ENCODE results near the gene INSC.

Gene INSC

GRCh38 chr11:15148169-15148568, 33.4 kb downstream of the INSC start:
- no peak for DNase-seq

DNA sequence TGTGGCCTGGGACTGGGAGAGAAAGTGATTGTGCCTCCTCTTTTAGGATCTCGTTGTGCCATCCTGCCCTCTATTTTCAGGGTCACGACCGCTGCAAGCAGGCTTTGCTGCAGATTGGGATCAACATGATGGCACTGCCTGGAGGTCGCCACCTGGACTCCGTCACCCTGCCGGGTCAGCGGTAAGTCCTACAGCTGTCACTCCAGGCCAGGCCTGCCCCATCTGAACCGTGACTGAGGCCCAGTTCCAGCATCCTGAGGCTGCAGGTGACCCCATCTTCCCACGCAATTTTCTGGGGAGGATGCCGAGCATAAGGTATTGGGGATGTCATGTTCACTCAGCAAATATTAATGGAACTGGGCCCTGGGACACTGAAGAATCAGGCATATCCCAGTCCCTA, 34.3 kb downstream of the INSC start:
- DNase-seq, result no peak

GRCh38 chr11:15150507-15150906, 35.8 kb downstream of the INSC start:
- DNase-seq, result no peak

- DNase-seq, result no peak
Observed at GRCh38 chr11:15153231-15153630, 38.5 kb downstream of the INSC start.

- no peak for DNase-seq
Observed at GRCh38 chr11:15157181-15157580, 42.5 kb downstream of the INSC start.

DNA sequence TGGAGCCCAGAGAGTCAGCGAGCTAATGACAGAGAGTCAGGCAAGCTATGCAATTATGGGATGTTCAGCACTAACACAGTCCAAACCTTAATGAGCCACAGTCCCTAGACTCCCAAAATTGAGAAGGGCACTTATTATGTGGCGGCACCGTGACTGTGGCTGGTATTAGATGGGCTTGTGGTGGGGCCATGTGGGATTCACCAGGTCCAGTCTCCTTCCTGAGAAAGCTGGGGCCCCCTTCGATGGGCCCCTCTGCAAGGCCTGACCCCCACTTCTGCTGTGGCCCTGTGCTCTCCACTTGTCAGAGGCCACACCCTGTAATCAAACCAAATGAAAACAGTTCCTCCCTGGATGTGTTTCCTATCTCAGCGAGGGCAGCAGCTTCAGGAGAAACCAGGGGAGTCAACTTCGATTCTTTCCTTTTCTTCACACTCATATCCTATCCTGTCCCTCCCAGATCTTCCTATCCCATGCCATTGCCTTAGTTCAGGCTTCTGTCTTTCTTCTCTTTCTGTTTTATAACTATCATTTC, 42.9 kb downstream of the INSC start:
- no peak for DNase-seq

GRCh38 chr11:15158351-15159015, 43.8 kb downstream of the INSC start:
- DNase-seq, result no peak

DNA sequence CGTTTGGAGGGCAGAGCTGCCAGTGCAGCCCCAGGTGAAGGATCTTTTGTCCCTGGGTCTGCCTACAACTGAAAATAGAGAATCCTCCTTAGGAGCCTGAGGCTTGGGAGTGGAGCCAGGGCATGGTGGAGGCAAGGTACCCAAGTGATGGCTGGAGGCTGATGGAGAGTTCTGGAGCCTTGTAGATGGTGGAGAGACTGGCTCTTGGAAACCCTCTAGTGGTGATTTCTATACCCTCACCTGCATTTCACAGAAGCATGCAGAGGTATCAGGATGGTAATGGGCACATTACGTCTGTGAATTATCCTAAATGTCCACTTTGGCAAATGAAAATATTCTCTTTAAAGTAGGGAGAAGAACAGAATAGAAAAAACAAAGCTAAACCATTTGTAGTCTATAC, 44.4 kb downstream of the INSC start:
- no peak for DNase-seq

DNA sequence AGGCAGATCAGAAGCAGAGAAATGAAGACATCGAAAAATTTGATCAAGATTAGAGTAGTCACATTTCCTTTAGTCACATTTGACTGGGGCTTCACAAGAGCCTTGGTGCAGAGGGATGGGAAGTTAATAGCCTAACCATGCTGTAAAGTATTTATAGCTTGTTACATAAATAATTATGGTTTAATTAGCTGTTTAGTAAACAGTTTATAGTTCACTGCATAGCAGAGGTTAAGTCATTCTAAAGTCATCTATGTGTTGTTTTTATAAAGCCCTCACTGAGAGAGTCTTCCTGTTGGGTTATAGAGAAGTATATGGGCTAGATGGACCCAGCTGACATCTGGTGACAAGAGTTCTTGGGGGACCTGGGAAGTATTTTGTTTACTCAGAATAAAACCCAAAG, 47.1 kb downstream of the INSC start:
- DNase-seq, result no peak

GRCh38 chr11:15163136-15163535, 48.4 kb downstream of the INSC start:
- DNase-seq, result no peak

GRCh38 chr11:15166204-15166603, 51.5 kb downstream of the INSC start:
- DNase-seq, result no peak

DNA sequence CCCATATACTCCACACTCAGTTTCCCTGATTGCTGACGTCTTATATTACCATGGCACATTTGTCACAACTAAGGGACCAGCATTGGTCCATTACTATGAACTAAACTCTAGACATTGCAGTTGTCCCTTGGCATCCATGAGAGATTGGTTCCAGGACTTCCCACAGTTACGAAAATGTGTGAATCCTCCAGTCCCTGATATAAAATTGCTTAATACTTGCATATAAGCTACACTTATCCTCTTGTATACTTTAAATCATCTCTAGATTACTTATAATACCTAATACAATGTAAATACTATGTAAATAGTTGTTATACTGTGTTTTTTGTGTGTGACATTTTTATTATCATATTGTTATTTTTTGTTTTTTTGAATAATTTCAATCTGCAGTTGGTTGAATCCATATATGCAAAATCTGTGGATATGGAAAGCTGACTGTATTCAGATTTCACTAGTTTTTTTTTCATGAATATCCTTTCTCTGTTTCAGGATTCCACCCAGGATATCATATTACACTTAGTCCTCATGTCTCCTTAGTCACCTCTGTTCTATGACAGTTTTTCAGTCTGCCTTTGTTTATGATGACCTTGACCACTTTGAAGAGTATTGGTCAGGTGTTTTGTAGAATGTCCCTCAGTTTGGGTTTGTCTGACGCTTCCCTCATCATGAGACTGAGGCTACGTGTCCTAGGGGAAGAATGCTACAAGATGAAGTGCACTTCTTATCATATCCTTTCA, 55.3 kb downstream of the INSC start:
- no peak for DNase-seq

GRCh38 chr11:15170698-15171097, 56.0 kb downstream of the INSC start:
- DNase-seq, result no peak

- no peak for DNase-seq
Observed at GRCh38 chr11:15171956-15172355, 57.2 kb downstream of the INSC start.

GRCh38 chr11:15175831-15176230, 61.1 kb downstream of the INSC start:
- no peak for DNase-seq

DNA sequence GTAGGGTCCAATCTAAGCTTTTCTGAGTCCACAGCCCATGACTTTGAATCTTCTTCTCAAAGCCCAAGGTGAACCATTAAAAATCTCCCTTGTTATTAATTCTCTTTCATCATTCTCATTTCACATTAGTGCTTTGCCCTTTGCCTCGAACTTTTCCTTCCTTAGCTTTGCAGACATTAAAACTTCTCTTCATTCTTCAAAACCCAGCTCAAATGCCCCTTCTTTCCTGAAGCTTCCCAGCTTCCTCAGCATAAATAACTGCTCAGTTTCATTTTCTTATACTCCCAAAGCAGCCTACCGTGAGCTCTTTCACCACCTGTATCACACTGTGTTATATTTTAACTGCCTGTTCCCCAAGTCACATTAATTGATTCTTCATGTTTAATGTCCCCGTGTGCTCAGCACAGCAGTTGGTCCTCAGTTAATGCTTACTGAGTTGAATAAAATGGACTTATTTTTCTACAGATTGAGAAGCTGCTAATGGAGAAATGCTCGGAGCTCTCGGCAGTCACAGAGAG, 62.0 kb downstream of the INSC start:
- no peak for DNase-seq

DNA sequence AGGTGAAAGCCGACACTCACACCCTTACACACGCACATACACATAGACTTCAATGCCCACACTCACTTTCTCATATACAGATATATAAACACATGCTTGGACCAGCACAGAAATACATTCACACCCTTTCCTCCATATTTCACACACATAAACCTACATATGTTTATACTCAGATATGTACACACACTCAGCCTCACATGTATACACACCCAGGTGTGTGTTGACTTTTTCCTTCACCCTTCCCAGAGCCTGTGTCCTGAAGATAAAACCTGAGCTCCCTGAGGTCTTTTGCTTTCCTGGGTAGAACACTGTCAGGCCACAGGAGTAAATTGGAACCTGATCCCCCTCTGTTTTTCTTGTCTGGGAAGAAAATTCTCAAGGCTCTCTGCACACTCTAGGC, 62.8 kb downstream of the INSC start:
- DNase-seq, result no peak

DNA sequence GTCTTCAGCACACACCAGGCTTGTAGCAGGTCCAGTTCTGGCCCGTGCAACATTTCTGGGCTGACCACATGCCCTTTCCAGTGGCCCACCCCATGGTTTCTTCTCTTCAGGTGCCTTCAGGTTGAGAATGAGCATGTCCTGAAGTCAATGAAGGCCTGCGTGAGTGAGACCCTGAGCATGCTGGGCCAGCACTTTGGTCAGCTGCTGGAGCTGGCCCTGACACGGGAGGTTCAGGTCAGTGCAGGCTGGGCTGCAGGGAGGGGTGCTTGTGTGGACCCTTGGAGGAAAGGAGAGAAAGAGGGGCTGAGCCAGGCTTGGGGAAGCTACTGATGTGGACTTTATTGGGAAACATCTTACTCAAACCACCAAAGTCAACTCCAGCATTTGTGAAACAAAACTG, 63.5 kb downstream of the INSC start:
- DNase-seq, result no peak

DNA sequence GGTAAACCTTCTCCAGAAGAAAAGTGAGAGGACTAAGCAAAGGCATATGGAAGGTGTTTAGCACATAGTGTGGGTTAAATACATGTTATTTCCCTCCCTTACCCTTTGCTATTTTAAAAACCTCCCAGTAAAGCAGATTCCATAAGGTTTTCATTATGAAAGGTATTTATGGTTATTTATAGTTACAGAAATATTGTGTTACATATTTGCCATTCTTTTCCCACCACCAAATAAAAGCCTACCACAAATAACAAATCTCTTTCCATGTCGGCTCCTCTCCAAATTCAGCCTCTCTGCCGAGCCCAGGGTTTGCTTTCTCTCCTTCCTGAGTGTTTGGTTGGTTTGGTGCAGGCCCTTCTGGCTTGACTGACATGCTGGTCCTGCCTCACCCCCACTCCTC, 64.4 kb downstream of the INSC start:
- no peak for DNase-seq

DNA sequence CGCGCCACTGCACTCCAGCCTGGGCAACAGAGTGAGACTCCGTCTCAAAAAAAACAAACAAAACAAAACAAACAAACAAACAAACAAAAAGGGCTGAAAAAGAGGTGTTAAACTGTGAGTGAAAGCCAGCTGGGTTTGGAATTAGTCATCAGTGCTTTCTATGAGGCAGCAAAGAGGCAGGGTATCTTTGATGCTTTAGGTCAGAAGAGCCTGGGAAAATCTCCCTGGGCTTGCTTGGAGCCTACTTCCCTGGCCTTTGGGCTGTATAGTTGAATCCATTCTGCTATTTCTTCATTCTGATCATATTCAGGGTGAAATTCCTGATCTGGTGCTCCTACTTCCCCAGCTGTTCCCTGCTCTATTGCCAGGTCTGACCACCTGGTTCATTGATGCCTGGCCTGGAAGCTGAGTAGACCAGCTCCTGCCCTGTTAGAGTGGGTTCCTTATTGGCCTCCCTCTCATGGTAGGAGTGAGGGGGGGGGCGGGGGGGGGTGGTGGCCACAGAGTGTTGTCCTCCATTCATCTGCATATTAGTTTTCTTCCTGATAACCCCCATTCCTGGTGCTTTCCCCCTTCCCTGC, 65.6 kb downstream of the INSC start:
- no peak for DNase-seq

GRCh38 chr11:15182372-15182771, 67.6 kb downstream of the INSC start:
- no peak for DNase-seq

DNA sequence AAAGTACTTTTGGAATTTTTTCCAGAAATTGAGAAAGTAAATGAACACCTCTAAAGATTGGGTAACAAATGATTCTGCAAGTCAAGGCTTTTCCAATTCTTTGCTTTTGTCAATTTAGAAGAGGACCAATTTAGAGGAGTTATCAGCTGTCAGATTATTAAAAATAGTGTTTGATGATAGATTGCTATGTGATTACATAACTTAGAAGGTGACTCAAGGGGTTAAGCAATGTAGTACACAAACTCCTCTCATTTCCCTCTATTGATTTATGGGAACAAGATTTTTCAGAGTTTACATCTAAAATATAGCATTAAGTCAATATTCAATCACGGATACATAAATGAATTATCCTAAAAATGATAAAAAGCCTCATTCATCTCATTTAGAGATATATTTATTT, 70.3 kb downstream of the INSC start:
- DNase-seq, result no peak

DNA sequence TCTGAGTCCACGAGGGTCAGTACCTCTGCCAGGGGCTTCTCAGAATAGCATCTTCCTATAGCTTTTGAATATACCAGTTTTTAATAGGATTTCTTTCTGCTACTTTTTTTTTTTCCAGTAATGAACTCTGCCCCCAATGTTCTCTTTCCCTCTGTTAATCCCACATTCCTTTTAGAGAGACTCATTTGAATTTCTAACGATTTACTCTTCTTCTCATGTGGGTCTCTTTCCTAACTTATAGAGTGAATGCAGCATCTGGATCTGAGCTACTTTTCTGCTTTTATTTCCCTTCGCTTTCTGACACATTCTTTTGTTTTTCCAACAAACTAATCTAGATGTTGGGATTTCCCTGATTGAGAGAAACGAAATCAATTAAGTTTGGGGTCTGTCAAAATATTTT, 71.4 kb downstream of the INSC start:
- DNase-seq, result no peak

- no peak for DNase-seq
Observed at GRCh38 chr11:15189189-15189588, 74.5 kb downstream of the INSC start.
